SKM-1 (cell line): Measurements from ENCODE around the gene SLC45A1.
A peak's percentile ranks its signal among the peaks of the same experiment; 100 is the strongest.

Experiments
- DNase-seq: peaks from one replicate; lab custom pipeline; 2025; ENCODE audit not compliant: unreplicated experiment; lab: John Stamatoyannopoulos, UW

Gene SLC45A1

DNA sequence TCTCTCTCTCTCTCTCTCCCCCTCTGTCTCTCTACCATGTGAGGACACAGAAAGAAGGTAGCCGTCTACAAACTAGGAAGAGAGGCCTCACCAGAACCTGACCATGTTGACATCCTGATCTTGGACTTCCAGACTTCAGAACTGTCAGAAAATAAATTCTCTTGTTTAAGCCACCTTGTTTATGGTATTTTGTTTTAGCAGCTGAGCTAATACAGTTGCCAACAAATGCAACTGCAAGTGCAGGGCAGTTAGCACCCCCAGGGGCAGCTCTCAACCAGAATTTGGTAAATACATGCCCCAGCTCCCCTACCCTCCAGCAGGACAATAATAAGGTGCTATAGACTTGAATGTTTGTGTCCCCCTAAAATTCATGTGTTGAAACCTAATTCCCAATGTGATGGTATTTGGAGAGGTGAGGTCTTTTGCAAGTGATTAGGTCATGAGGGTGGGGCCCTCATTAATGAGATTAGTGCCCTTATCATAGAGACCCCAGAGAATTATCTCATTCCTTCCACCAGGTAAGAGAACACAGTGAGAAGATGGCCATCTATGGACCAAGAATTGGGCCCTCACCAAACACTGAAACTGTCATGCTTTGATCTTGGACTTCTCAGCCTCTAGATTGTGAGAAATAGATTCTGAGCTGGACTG, 6.7 kb upstream of the SLC45A1 start:
- no peak for DNase-seq

DNA sequence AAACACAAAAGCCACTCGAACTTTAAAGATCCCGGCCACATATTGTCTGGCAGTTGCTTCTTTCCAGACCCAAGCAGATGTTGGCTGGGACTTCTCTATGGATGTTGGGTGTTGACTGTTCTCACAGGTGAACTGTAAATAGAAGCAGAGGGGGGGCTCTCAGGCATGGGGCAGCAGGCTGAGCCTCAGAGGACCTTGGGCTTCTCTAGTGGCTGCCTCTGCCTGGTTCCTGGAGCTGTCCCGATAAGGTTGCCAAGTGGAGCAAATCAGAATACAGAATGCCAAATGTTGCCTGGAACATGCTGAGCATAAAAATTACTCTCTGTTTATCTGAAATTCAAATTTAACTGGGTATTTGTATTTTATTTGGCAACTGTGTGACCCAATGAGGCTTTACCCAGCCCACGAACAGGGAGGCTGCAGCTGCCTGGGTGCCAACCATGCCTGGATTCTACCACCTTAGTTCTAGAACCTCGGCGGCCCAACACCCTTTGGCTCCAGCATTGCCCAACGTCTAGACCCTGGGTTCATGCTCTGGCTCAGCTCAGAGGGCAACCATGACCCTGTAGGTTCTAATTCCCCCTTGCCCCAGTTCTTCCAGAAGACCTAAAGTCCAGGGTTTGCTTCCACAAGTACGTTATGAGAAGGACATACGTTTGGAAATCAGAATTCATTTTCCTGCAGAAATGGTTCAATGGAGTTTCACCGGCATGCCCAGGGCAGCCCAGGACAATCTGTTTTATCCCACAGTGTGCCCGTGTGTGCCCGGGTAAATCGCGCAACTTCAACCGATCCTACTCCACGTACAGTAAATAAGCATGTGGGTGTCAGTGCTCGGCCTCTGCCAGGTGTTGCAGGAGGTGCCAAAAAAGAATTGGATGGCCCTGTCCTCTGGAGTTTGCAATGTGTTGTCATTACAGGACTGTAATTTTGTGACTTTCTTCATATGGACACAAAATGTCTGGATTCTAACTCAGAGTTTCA, 5.4 kb upstream of the SLC45A1 start:
- DNase-seq = no peak

DNA sequence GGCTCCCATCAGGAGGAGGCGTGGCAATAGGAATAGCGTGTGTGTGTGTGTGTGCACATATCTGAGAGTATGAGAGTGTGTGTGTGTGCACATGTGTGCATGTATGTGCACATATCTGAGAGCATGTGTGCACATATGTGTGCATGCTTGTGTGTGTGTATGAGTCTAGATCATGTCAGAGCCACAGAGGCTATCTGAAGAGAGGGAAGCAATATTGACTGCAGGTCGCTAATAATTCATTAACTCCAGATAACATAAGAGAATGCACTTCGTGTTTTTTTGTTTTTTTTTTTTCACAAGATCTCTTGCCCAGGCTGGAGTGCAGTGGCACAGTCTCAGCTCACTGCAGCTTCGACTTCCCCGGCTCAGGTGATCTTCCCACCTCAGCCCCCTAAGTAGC, 4.7 kb upstream of the SLC45A1 start:
- no peak for DNase-seq

DNA sequence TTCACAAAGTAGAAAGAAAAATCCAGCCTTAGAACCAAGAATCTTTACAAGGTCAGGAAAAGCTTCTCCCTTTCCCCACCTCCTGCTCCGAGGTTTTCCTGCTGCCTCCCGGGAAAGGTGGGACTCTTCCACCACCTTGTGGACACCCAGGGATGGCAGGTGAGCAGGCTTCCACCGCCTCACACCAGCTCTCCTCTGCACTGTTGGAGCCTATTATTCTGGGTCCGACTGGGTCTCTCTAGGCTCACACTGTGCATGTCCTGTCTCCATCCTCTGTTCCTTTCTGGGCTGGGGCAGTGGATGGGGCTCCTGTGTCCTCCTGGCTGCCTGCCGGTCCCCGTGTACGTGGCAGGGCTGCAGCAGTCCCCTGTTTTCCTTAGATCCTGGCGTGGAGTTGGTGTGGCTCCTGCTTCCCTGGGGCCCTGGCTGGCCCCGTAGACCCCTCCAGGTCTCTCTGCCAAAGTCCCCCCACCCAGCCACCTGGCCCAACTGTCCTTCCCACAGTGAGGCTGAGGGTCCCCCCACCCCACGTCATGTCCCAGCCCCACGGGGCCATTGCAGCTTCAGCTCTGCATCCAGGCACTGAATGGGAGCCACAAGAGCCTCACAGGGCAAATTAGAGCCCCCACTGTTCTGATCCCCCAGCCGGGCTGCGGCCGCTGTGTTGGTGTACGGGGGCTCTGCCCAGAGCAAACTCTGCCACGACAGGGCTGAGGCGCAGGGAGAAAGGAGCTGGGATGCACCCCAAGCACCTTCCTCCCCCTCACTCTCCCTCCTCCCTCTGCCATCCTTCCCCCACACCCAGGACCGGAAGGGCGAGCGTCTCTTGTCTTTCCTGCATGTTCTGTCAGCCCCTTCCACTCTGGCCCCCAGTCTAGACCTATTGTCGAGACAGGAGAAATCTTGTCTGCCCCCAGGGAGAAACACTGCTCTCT, 3.3 kb upstream of the SLC45A1 start:
- DNase-seq = peak; percentile 31

DNA sequence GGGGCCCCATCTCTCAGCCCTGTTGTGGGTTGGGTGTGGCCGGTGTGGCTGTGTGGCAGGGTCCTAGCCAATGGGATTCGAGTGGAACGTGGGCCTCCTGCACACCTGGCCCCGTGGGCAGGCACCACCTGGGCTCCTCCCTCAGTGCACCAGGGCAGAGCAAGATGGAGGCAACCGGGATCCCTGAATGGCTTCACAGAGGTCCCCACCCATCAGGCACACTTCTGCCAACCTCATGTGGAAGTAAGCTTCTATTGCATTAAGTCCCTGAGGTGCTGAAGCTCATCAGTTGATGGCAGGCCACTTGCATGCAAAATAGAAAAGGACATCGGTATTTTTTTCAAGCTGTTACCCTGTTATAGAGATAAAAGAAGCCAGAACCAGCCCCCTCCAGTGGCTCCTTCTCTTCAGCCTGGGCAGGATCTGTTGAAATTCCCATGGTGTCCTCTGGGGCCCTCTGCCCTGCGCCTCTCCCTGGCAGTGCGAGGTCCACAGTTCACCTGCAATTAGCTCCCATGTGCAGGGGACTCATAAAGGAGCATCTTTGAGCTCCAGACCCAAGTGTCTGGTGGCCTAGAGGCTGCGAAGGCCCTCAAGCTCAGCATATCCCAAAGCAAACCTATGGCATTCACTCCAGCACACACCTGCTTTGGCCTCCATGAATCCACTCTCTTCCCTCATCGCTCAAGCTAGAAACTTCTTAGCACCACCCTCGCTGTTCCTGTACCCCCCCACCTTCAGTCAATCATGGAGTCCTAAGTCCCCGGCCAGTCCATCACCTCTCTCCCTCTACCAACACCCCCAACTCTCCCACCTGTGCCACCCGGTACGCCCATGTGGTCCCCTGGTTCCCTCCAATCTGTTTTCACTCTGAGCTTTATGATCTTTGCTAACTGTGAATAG, 2.1 kb upstream of the SLC45A1 start:
- no peak for DNase-seq

DNA sequence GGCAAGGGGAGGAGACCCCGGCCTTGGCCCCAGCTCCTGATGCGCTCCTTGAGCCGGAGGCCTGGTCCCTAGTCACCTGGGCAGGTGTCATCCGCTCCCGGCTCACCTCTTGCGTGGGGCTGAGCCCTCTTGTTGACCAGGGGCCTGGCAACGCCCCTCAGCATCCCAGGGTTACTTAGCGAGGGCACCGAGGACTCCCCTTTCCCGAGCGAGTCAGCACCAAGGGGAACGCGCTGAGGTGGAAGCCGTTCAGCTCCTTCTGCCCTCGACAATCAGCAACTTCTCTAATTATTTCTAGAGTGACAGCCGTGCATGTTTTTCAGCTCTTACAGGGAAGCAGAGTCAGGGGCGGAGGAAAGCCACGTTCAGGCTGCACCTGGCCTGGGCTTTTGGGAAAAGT, 522 bp downstream of the SLC45A1 start:
- DNase-seq = no peak

DNA sequence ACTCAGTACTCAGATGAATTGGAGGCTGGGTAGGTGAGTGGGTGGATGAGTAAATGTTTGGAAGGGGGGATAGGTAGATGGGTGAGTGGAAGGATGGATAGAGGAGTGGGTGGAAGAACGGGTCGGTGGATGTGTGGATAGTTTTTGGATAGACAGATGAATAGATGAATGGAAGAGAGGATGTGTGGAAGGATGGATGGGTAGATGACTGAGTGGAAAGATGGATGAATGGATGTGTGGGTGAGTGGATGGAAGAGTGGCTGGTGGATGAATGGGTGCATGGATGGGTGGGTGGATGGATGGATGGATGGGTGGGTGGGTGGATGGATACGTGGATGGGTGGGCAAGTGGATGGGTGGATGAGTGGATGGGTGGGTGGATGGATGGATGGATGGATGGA, 3.7 kb downstream of the SLC45A1 start:
- no peak for DNase-seq

DNA sequence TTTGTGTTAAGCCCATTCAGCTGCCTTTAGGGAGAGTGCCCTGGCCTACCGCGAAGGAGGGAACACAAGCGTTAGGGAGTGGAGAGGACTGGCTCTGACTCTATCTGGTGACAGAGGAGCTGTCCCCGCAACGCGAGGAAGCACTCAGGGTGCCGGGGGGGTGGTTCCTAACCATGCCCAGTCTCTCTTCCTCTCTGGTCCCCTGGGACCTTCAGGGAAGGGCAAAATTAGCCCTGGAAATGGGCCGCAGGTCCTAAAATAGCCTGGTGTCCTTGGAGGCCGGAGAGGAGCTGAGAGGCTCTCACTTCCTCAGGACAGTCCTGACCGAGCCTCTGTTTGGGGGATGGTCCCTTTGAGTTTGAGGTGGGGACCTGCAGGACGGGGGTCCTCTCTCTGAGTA, 5.8 kb downstream of the SLC45A1 start:
- DNase-seq = no peak

DNA sequence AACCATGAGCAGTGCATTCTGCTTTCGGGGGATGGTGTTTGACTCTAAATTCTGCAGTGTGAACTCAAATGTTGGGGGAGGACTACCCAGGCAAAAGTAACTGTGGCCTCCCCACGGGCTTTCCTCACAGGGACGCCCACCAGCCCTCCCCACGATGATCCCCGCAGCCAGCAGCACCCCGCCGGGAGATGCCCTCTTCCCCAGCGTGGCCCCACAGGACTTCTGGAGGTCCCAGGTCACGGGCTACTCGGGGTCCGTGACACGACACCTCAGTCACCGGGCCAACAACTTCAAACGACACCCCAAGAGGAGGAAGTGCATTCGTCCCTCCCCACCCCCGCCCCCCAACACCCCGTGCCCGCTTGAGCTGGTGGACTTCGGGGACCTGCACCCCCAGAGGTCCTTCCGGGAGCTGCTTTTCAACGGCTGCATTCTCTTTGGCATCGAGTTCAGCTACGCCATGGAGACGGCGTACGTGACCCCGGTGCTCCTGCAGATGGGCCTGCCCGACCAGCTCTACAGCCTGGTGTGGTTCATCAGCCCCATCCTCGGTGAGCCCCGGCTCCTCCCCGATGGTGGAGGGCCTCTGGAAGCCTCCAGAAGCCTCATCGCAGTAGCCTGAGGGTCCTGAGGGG, 6.4 kb downstream of the SLC45A1 start:
- no peak for DNase-seq

DNA sequence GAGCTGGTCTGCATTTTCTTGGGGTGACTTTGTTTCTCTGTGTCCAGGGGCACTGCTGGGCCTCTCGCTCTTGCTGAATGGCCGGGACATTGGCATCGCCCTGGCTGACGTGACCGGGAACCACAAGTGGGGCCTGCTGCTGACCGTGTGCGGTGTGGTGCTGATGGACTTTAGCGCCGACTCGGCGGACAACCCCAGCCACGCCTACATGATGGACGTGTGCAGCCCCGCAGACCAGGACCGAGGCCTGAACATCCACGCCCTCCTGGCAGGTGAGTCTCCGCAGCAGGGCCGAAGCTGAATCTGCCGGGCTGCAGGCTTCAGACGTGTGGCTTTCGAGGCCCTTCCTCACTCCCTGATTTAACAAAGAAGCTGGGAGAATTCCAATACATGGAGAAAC, 7.9 kb downstream of the SLC45A1 start:
- DNase-seq = no peak

DNA sequence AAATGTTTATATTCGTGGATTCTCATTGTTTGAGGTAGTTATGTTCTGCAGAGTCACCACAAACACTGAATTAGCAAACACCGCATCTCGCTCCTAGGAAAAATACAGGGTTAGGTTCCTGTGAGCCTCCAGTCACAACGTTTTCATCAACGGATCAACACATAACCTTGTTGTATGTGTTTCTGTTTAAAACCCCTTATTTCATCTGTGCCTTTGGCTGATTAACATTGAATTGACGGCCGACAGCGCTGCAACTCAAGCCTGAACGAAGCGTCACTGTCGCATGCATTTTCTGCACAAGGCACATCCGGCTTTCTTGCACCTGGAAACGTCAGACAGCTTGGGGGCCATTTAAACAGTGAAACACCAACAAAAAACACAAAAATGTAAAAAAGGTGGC, 8.4 kb downstream of the SLC45A1 start:
- DNase-seq = no peak

DNA sequence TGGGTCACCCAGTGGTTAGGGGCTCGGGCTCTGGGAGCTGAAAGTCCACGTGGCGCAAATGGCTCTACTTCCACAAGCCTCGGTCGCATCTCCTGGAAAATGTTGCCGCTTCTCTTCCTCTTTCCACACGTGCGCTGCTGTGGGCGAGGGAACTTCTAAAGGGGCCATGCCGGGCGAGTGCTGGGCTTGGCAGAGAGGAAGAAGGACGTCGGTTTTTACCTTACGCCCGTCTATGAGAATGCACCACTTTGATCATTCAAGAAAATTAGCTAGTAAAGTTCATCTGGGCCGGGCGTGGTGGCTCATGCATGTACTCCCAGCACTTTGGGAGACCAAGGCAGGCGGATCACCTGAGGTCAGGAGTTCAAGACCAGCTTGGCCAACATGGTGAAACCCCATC, 10.4 kb downstream of the SLC45A1 start:
- DNase-seq = no peak

DNA sequence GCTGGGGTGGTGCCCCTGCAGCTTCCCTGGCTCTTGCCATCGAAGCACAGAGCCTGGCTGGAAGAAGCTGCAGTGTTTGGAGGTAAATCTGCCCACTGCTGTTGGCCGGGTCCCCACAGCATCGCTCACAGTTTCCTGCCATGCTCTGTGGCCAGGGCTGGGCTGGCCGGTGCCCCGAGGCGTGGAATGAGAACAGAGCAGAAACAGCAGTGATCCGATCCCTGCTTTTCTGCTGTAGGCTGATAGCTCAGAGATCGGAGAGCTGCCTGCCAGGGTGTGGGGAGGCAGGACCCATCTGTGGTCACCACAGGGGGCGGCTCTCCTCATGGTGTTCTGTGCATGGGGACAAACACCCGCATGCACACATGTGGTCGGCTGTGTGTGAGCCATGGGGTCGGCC, 11.5 kb downstream of the SLC45A1 start:
- no peak for DNase-seq

DNA sequence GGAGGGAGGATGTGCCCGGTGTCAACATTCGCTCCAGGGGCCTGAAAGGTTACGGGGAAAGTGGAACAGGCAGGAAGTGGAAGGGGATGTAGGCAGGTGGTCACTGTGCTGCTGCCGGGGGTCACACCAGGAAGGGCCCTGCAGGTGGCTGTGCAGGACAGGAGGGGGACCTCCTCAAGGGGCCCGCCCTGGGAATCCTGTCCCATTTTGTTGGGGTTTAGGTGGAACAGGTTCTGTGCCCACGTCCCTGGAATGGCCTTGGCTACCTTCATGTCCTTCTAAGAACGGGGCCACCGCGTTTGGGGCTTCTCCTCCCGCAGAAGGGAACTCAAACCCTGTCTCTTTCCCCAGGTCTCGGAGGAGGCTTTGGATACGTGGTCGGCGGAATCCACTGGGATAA, 11.9 kb downstream of the SLC45A1 start:
- no peak for DNase-seq

DNA sequence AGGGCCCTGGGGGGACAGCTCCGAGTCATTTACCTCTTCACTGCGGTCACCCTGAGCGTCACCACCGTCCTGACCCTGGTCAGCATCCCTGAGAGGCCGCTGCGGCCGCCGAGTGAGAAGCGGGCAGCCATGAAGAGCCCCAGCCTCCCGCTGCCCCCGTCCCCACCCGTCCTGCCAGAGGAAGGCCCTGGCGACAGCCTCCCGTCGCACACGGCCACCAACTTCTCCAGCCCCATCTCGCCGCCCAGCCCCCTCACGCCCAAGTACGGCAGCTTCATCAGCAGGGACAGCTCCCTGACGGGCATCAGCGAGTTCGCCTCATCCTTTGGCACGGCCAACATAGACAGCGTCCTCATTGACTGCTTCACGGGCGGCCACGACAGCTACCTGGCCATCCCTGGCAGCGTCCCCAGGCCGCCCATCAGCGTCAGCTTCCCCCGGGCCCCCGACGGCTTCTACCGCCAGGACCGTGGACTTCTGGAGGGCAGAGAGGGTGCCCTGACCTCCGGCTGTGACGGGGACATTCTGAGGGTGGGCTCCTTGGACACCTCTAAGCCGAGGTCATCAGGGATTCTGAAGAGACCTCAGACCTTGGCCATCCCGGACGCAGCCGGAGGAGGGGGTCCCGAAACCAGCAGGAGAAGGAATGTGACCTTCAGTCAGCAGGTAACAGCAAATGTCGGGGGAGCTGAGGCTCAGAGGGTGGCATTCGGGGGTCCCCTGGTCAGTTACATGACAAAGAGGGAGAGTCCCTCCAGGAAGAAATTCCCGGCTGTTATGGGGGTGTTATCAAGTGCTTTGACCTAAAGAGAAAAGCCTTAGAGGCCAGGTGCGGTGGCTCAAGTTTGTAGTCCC, 12.6 kb downstream of the SLC45A1 start:
- DNase-seq = no peak

DNA sequence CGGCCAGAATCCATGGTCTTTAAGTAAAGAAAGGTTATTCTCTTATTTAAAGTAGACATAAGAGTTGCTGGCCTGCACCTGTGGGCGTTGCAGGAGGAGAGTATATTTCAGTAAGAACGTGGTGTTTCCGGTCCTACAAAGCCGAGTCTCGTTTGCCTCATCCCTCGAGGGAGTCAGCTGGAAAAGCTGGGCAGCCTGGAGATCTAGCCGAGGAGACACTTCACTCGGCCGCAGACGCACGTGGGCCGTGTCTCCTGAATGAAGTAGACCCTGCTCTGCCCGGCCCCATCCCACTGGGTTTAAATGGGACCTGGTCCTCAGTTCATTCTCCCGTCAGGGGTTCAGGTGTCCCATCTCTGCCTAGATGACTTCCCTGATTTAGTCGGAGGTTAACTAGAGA, 14.9 kb downstream of the SLC45A1 start:
- DNase-seq = no peak

DNA sequence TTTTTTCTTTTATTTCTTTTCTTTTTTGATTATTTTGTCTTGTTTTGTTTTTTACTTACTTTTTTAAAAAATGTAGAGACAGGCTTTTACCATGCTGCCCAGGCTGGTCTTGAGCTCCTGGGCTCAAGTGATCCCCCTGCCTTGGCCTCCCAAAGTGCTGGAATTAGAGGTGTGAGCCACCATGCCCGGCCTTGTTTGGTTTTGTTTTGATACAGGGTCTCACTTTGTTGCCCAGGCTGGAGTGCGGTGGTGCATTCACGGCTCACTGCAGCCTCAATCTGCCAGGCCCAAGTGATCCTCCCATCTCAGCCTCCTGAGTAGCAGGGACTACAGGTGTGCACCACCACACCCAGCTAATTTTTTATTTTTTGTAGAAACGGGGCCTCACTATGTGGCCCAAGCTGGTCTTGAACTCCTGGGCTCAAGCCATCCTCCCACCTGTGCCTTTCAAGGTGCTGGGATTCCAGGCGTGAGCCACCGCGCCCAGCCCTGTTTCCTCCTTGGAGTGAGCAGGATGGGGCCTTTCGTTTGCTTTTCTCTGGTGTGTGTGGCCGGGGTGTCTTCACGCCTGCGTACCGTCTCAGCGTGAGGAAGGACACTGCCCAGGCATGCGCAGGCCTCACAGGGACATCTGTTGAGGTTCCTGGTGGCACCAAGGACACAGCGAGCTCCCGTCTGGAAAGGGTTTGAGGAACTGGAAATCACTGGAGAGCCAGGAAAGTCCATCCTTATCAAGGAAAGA, 15.5 kb downstream of the SLC45A1 start:
- no peak for DNase-seq

DNA sequence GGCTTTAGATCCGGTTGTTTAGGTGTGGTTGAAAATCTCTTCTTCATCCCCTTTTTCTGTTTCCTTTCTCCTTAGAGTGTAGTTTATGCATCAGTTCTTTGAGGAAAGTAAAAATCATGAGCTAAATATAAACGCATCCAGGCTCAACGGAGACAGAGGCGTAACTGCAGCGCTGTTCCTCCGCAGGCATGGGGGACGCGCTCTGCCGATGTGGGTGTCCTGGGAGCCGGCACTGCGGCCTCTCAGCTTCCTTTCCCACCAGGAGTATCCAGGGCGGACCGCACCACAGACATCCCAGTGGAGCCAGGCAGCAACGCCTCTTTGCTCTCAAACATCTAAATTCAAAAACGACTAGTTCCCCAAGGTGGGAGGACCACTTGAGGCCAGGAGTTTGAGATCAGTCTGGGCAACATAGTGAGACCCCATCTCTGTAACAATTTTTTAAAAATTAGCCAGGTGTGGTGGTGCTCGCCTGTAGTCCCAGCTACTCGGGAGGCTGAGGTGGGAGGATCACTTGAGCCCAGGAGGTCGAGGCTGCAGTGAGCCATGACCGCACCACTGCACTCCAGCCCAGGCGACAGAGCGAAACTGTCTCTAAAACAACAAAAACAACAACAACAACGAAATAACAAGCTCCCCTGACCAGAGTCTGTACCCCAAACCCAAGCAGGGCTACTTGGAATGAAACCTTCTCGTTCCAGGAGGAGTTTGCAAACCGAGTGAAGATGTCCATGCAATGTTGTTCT, 16.4 kb downstream of the SLC45A1 start:
- DNase-seq = no peak
